HG03095 (cell line): ENCODE measurements around the gene BCL2A1.
"Not testable (repeated sequence)": the region's sequence is repeated elsewhere in the genome, so short reads cannot be mapped to it uniquely, and the experiment has no call there.

ENCODE experiments used
- ATAC-seq: cut with Tn5 transposase; IDR thresholded peaks from one replicate; pipeline ENCODE4 v1.9.1; 2021; ENCODE audit warnings: moderate library complexity; ENCODE audit not compliant: unreplicated experiment

Gene BCL2A1

DNA sequence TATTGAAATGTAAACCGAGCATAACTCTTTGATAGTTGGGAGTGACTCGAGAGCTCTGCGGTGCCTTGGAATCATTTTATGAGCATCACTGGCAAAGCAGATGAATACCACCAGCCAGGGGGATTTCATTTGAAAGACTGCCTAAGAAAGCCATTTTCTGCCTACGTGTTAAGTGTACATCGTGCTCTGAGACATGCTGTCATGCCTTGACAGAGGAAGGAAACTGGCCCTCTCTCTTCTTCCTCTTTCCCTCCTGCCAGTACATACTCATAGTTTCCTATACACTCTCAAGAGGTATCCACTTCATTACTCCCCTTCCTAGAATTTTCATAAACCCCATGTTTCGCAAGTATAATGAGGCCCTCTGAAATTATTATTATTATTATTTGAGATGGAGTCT lies 8.8 kb downstream of the BCL2A1 start:
- peak; percentile 39 for ATAC-seq

DNA sequence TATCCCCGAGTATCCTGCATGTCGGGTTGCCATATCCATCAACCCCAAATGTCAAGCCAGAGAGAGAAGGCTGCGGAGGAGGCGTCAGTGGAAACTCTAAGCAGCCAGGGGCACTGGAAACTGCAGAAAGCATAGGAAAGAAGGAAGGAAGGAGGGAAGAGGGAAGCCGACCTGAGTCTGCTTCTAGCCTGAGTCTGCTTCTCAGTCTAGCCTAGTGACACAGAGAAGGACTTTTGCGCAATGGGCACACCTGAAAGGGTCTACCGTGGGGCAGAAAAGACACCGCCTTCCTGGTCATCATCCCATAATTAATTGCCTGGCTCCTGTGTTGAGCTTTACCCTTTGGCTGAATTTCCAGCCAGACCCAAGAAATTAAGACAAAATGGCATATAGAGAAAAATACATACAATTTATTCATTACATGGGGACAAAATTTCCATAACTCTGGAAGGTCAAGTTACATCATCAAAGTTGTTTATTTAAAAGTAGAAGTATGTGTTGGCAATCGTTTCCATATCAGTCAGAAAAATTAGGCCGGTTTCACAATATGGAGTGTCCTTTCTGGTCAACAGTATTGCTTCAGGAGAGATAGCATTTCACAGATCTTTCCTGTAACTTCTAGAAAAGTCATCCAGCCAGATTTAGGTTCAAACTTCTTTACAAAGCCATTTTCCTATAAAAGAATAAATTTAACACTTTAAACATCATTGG lies 10.3 kb downstream of the BCL2A1 start:
- no peak for ATAC-seq

DNA sequence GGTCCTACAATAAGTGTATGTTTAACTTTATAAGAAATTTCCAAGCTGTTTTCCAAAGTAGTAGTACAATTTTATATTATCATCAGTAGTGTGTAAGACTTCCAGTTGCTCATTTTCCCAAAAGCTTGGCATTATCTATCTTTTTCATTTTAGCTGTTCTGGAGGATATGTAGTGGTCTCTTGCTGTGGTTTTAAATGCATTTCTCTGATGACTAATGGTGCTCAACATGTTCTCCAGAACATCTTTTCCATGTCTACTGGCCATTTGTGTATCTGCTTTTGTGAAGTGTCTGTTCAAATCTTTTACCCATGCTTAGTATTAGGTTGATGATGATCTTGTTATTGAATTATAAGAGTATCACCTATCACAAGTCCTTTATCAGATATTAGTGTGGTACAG lies 13.3 kb downstream of the BCL2A1 start:
- ATAC-seq: no peak

DNA sequence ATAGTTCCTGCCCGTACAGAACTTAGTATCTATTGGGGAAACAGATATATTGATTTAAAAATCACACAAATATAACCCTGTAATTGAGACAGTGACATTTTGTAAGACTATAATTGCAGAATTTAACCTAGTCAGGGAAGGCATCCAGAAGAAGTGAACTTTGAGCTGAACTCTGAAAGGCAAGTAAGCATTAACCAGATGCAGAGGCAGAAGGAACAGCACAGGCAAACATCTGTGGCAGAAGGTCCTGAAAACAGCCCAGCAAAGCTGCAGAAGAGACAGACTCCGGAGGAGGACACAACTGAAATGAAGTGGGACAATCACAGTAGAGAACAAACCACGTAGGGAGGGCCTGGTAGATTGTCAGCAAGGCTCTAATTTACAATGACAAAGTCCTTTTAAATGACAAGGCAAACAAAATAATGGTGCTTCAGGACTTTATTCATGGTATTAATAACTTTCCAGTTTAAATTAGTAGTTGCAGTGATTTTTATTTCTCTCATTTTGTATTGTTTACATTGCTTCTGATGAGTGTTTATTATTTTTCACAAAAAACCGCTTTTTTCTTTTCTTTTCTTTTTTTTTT lies 14.5 kb downstream of the BCL2A1 start:
- ATAC-seq: no peak

DNA sequence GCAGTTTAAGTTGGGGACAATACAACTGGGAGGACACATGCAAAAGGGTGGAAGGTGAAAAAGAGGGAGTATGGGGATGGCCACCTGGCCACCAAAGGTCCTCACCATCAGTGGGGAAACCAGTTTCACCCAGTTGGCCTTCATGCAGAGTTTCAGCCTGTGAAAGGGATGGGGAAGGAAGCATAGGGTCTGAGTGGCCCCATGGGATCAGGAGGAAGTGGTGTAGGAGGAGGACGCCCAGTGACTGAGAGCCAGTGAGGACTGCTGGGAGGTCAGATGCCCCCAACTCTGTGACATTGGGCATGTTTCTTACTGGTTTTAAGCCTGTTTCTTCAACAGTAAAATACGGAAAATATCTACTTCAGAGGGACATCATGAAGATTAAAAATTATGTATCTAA lies 16.3 kb downstream of the BCL2A1 start:
- no peak for ATAC-seq

DNA sequence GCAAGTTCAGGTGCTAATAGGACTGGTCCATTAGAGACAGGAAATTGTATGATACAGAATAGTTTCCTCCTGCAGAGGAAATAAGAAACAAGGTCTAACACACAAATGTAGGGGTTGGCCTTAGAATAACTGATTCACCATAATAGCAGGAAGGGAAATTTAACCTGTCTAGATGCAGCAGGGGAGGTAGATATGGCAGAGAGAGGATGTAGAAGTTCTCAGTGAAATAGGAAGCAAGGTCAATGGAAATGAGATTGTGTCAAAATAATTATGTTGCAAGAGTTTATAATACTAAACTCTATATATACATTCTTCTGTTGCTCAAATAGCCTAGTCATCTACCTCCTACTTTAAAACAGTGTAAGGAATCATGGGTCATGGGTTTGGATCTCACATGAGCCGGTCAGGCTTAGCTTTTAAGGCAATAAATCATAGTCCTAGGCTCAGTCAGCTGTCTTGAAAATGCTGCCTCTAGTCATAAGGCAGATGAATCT lies 17.0 kb downstream of the BCL2A1 start:
- no peak for ATAC-seq

DNA sequence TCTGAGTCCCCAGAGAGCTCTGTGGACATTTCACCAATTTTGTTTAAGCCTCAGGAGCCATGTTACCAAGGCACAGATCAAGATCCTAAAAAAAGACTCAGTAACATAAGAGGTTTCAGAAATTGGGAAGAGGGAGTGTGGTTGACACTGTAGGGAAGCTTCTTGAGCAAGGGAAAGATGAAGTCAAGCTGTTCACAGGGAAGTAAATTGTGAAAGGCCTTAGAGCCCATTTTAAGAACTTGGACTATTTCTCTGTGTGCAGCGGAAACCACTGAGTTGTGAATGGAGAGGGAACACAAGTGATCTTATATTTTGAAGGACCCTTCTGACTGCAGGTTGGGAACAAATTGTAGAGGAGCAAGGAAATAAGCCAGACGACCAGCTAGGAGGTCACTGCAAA lies 18.7 kb downstream of the BCL2A1 start:
- ATAC-seq: no peak

DNA sequence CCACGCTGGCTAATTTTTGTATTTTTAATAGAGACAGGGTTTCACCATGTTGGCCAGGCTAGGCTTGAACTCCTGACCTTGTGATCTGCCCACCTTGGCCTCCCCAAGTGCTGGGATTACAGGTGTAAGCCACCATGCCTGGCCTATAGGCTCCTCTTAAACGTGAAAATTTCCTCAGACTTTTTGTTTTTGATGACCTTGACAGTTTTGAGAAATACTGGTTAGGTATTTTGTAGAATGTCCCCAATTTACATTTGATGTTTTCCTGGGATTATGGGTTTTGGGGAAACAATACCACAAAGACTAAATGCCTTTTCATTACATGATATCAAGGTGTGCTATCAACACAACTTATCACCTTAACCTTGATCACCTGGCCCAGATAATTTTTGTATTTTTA lies 20.7 kb downstream of the BCL2A1 start:
- no peak for ATAC-seq

DNA sequence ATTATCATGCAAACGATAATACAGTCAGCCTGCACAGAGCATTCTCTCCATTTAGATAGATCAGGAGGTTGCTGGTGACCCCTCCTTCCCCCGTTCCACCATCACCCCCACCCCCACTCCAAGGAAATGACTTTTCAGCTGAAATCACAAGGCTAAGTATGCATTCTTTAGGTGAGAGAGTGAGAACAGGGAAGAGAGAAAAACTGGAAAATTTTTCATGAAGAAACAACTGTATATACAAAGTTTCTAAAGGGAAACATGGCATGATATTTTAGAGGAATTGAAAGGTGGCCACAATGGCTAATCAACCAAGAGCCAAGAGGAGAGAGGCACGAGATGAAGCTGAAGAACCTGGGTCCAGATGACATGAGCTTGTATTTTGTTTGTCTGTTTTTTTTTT lies 22.2 kb downstream of the BCL2A1 start:
- ATAC-seq: no peak

DNA sequence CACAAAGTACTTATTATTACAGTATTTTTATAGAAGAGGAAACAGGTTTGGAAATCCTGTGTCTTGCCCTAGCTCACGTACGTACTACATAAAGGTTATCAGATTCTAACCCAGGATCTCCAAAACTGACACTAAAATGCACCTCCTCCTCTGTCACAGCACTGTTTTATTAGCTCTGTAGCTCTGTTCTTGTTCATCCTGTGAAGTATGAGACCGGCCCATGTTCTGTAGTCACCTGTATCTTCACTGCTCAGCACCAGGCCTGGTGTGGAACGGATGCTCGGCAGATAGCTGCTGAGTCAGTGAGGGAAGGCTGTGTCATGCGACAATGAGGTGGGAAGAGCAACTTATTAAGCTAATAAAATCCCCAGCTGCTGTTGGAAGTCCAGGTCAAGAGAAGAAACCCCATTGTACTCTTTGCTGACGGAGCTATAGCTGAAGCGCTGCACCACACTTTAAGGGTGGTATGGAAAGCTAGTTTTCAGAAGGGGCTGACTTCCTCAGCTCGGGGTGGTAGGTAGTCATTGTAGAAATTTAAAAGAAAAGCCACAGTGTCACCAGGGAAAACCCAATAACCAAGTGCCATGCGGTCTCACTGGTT lies 22.8 kb downstream of the BCL2A1 start:
- no peak for ATAC-seq

DNA sequence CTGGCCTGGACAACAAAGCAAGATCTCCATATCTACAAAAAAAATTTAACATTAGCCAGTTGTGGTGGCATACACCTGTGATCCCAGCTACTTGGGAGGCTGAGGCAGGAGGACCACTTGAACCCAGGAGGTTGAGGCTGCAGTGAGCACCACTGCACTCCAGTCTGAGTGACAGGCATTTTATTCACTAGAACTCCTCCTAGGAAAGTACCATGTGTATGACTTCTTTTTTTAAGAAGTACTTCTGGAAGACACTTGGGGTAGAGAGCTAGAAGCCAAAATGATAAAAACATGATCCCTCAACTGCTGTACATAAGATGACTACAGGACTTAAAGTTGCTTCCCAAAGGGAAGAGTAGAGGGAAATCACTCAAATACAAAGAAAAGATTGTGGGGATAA lies 24.0 kb downstream of the BCL2A1 start:
- no peak for ATAC-seq

DNA sequence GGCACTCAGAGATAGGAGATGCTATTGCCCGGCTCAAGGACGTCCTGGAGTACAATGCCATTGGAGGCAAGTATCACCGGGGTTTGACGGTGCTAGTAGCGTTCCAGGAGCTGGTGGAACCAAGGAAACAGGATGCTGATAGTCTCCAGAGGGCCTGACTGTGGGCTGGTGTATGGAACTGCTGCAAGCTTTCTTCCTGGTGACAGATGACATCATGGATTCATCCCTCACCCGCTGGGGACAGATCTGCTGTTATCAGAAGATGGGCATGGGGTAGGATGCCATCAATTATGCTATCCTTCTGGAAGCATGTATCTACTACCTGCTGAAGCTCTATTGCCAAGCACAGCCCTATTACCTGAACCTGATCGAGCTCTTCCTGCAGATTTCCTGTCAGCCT lies 26.4 kb downstream of the BCL2A1 start:
- ATAC-seq: no peak

DNA sequence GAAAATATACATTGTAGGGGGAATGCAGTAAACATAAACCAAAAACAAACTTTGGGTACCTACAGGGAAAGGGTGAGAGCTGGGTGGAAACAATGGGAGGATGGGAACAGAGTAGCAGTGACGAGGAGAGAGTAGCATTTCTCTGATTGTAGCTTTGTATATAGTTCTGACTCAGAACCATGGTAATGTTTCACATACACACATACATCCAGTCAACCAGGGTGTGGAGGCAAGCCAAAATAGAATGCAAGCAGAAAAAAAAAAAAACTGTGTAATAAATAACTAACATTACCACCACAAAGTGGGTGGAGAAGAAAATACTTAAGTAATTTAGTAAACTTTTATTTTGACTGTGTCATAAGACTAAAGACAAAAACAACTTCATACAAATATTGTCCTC lies 27.2 kb downstream of the BCL2A1 start:
- ATAC-seq: peak; percentile 72

DNA sequence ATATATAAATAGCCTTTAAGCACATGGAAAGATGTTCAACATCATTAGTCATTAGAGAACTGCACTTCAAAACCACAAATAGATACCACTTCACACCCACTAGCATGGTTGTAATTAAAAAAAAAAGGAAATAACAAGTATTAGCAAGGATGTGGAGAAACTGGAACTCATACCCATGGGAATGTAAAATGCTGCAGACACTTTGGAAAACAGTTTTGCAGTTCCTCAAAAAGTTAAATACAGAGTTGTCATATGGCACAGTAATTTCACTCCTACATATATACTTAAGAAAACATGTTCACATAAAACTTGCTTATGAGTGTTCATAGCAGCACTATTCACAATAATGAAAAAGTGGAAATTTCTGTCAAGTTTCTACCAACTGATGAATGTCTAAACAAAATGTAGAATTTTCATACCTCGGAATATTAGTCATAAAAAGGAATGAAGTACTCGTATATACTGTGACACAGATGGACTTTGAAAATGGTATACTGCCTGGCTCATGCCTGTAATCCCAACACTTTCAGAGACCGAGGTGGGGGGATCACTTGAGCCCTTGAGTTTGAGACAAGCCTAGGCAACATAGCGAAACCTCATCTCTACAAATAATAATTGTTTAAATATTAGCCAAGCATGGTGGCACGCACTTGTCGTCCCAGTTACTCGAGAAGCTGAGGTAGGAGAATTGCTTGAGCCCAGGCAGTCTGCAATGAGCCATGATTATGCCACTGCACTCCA lies 28.1 kb downstream of the BCL2A1 start:
- ATAC-seq: no peak

DNA sequence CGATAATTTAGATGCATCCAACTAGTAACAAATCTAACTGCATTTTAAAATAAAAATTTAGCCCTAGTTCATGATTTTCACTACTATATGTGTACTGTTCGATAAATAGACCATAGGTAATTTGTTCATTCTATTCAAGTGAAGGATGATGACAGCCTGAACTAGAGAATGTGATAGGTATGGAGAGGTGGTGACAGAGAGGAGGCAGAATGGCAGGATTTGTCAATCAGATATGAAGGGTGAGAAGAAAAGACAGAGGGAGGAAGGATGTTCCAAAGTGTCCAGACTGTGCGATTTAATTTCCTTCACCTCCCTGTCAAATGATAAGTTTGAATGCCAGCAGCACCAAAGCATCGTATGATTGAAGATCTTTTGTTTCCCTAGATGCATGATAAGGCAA lies 31.6 kb downstream of the BCL2A1 start:
- no peak for ATAC-seq

DNA sequence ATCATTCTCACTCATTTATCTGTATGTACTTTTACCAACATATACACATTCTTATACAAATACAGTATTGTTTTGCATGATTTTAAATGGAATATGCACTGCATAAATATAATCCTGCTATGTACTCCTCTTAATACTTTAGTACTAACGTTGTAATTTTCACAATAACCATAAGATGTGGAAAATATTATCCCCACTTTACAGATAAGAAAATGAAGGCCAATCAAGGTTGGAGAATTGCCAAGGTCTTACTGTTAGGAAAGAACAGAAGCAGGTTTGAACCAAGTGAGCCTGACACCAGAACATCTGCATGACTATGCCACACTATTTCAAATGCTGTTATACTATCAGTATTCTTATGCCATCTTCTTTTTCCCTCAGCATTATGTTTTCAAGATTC lies 32.9 kb downstream of the BCL2A1 start:
- ATAC-seq: no peak

DNA sequence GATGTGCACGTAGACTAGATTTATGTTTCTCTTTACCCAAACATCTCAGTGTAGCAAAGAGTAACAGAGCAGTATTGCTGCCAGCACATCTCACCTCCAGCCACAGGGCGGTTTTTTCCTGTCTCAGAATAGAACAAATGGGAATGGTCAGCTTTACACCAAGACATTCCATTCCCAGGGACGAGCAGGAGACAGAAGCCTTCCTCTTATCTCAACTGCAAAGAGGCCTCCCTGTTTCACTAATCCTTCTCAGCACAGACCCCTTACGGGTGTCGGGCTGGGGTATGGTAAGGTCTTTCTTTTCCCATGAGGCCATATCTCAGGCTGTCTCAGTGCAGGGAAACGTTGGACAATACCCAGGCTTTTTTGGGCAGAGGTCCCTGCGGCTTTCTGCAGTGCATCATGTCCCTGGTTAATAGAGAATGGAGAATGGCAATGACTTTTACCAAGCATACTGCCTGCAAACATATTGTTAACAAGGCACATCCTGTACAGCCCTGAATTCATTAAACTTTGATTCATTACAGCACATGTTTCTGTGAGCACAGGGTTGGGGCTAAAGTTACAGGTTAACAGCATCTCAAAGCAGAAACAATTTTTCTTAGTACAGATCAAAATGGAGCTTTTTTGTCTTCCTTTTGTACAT lies 35.3 kb downstream of the BCL2A1 start:
- ATAC-seq: not testable (repeated sequence)

DNA sequence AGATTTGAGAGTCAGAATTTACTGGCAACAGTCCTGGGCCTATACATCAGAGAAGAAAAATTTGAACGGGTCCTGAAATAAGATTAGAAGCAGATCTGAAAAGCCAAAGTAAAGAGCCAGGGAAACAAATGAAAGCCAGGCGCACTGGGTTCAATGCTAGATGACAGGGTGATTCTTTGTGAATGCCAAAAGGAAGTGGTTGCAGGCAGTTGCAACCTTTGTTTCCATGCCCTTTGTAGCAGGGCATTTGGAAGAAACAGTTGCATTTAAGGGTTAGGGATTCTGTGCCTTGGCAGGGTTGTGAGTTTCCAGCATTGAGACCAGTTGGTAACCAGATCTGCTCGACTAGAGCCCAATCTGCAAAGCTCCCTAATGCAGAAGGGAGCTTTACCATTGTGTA lies 37.8 kb downstream of the BCL2A1 start:
- no peak for ATAC-seq

DNA sequence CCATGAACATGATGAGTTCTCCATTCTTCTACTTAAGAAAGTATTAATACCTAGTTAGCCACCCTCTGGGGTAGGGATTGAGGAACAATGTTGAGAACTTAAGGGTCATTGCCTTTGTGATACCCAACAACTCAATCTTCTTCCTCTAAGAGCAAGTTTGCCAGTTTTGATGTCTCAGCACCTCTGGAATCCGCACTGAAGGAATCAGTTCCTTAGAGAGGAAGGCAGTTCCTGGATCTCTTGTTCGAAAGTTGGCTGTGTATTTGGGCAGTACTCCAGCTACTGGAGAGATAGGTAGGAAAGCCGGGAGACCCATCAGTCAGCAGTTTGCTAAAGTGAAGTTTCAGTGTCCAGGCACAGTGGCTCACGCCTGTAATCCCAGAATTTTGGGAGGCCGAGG lies 38.5 kb downstream of the BCL2A1 start:
- ATAC-seq: no peak

DNA sequence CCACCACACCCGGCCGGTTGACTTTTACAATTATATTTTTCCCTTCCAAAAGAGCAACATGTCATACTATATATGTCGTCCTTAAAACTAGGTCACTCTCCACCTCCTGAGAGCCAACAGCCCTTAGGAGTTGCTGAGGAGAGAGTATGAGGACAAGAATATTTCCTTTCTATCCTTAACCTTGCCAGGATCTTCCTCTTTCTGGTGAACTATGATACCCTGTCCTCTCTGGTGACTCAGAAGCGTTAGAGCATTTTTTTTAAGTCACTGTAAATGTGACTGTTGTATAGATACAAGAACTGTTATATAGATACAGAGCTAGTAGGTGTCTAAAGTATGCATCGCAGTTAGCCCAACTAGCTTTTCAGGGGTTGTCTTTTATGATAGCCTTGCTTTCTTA lies 40.5 kb downstream of the BCL2A1 start:
- no peak for ATAC-seq

DNA sequence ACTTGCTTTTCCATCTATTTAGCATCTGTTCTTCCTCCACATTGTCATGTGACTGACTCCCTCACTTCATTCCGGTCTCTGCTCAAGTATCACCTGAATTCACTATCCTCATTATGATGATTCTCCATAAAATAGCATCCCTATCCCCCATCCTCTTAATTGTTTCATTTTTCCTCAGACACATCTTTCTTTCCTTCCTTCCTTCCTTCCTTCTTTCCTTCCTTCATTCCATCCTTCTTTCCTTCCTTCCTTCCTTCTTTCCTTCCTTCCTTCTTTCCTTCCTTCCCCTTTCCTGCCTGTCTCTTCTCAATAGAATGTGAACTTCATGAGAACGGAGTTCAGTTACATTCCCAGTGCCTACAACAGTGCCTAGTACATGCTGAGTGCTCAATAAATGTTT lies 41.6 kb downstream of the BCL2A1 start:
- no peak for ATAC-seq
